ENCODE measurements around the gene HAAO. TPM values are rescaled to one million over a fixed set of nuclear protein-coding genes. Genes with fewer than 3 reads are reported as not detected.
"Not testable (repeated sequence)": the region's sequence is repeated elsewhere in the genome, so short reads cannot be mapped to it uniquely, and the experiment has no call there.

HAAO gene
- total RNA-seq, 1 donor from 2014 or later, result 8.5 TPM

DNA sequence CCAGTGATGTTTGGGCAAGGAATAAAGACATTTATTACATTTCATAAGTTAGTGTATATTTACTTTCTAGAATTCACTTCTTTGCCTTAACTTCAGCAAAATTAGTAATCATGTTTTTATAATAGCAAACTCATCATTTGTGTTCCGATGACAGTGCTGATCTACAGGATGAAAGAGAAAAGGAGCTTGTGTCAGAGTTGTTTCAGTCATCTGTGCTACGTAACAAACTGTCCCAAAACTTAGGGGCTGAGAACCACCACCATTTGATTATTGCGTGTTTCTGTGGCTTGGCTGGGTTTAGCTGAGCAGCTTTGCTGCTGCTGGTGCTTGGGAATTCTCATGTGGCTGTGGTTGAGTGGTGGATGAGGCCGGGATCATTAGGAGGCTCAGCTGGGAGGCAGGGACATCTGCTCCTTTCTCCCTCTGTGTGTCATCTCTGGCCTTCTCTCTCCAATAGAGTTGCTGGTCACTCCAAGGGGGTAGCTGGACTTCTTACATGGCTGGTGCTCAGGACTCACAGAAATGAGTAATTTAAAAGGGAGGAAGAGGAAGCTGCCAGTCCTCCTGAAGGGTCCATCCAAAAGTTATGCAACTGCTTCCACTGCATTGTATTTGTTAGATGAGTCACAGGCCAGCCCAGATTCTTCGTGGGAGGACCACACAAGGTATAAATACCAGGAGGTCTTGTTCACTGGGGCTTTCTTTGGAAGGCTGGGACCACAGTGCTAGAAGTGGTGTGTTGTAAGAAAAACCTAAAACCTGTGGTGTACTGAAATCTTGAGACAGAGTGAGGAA is 43.4 kb upstream of the HAAO start:
- no peak for DNase-seq (ENCODE audit: low spot score)
- peaks cover 1% of the 10 kb centered on the region for H3K36me3 Mint-ChIP-seq (ENCODE audit: low read depth)
- peaks cover 7% of the 10 kb centered on the region for H3K9me3 Mint-ChIP-seq (ENCODE audit: low read depth)
- TF ChIP-seq, protein P1, sequence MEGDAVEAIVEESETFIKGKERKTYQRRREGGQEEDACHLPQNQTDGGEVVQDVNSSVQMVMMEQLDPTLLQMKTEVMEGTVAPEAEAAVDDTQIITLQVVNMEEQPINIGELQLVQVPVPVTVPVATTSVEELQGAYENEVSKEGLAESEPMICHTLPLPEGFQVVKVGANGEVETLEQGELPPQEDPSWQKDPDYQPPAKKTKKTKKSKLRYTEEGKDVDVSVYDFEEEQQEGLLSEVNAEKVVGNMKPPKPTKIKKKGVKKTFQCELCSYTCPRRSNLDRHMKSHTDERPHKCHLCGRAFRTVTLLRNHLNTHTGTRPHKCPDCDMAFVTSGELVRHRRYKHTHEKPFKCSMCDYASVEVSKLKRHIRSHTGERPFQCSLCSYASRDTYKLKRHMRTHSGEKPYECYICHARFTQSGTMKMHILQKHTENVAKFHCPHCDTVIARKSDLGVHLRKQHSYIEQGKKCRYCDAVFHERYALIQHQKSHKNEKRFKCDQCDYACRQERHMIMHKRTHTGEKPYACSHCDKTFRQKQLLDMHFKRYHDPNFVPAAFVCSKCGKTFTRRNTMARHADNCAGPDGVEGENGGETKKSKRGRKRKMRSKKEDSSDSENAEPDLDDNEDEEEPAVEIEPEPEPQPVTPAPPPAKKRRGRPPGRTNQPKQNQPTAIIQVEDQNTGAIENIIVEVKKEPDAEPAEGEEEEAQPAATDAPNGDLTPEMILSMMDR (IDR thresholded peaks at IDR 0.05), result no peak
- H3K27me3 Mint-ChIP-seq (ENCODE audit: low read depth), result no peaks in the 10 kb centered on the region
- H3K4me1 Mint-ChIP-seq (ENCODE audit: low read depth), result peaks cover 19% of the 10 kb centered on the region
- no peak overlapping the region for H3K4me3 Mint-ChIP-seq (ENCODE audit: unreplicated experiment)
- peak overlapping the region; percentile 53 for H3K27ac Mint-ChIP-seq (ENCODE audit: unreplicated experiment)

DNA sequence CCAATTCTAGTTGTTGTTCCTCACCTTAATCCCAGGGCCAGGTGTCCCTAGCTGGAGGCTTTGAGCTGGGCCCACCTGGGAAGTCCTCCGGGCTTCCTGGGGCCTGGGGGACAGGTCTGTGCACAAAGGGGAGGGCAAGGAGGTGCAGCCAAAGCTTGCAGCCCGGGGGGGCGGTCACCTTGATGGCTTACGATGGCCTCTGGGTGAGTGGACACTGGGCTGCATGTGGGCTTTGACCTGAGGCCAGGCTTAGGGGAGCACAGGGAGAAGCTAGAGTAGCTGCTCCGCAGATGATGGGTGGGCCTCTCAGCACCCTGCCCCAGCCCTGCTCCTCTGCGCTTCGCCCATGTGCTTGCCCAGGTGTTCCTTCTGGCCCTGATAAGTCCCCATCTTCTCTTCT is 41.8 kb upstream of the HAAO start:
- Mint-ChIP-seq H3K4me3 (ENCODE audit: unreplicated experiment) (no peak overlapping the region), H3K9me3 (ENCODE audit: low read depth) (peaks cover 7% of the 10 kb centered on the region), H3K27me3 (ENCODE audit: low read depth) (no peaks in the 10 kb centered on the region), H3K4me1 (ENCODE audit: low read depth) (peaks cover 15% of the 10 kb centered on the region), H3K36me3 (ENCODE audit: low read depth) (peaks cover 1% of the 10 kb centered on the region), H3K27ac (ENCODE audit: unreplicated experiment) (no peak overlapping the region)
- TF ChIP-seq, protein P1 (IDR thresholded peaks at IDR 0.05), result no peak
- DNase-seq (ENCODE audit: low spot score), result no peak

DNA sequence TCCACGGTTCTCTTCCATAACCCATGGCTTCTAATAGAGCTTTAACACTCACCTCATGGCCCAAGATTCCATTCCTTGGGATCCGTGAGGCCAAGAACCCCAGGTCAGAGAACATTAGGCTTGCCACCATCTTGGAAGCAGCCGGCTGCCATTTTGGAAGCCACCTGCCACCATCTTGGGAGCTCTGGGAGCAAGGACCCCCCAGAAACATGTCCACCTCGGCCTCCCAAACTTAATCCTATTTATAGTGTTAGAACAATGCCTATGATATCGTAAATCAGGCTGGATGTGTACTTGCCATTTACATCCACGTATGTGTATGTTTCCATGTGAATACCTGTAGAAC is 39.9 kb upstream of the HAAO start:
- H3K27ac Mint-ChIP-seq (ENCODE audit: unreplicated experiment), result no peak overlapping the region
- TF ChIP-seq, protein P1 (IDR thresholded peaks at IDR 0.05), result no peak
- no peak for DNase-seq (ENCODE audit: low spot score)
- peaks cover 1% of the 10 kb centered on the region for H3K36me3 Mint-ChIP-seq (ENCODE audit: low read depth)
- no peaks in the 10 kb centered on the region for H3K27me3 Mint-ChIP-seq (ENCODE audit: low read depth)
- peaks cover 7% of the 10 kb centered on the region for H3K9me3 Mint-ChIP-seq (ENCODE audit: low read depth)
- H3K4me3 Mint-ChIP-seq (ENCODE audit: unreplicated experiment), result no peak overlapping the region
- H3K4me1 Mint-ChIP-seq (ENCODE audit: low read depth), result peaks cover 32% of the 10 kb centered on the region

DNA sequence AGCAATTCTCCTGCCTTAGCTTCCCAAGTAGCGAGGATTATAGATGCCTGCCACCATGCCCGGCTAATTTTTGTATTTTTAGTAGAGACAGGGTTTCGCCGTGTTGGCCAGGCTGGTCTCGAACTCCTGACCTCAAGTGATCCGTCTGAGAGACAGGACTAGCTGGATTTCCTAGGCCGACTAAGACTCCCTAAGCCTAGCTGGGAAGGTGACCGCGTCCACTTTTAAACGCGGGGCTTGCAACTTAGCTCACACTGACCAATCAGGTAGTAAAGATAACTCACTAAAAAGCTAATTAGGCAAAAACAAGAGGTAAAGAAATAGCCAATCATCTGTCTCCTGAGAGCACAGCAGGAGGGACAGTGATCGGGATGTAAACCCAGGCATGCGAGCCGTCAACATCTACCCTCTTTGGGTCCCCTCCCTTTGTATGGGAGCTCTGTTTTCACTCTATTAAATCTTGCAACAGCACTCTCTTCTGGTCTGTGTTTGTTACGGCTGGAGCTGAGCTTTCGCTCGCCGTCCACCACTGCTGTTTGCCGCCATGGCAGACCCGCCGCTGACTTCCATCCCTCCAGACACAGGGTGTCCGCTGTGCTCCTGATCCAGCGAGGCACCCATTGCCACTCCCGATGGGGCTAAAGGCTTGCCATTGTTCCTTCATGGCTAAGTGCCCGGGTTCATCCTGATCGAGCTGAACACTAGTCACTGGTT is 39.3 kb upstream of the HAAO start:
- not testable (repeated sequence) for DNase-seq (ENCODE audit: low spot score); H3K27me3 Mint-ChIP-seq (ENCODE audit: low read depth); H3K4me3 Mint-ChIP-seq (ENCODE audit: unreplicated experiment); H3K36me3 Mint-ChIP-seq (ENCODE audit: low read depth); H3K27ac Mint-ChIP-seq (ENCODE audit: unreplicated experiment); H3K9me3 Mint-ChIP-seq (ENCODE audit: low read depth)
- H3K4me1 Mint-ChIP-seq (ENCODE audit: low read depth), result peaks cover 32% of the 10 kb centered on the region

DNA sequence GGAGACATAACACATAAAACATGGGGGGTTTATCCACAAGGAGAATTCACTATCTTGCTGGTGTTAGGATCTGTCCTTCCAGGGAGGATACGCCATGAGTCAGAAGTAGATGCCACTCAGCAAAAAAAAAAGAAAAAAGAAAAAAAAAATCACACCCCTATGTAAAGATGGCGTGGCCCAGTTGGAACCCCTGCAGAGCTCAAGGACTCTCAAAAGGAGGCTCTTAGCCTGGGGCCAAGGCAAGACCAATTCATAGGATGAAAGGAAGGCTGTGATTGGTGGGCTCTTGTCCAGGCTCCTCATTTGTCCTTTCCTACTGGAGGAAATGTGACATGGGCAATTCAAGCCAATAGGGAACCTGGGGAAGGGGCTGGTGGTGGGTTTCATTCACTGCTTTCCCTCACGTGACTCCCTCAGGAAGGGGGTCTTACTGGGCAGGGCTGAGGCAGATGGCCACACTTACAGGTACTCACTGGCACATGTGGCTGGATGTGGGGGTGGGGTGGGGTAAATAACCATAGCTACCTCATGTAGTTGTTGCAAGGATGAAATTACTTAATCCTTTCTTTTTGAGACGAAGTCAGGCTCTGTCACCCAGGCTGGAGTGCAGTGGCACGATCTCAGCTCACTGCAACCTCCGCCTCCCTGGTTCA is 38.7 kb upstream of the HAAO start:
- no peak overlapping the region for H3K27ac Mint-ChIP-seq (ENCODE audit: unreplicated experiment)
- no peak overlapping the region for H3K4me3 Mint-ChIP-seq (ENCODE audit: unreplicated experiment)
- no peaks in the 10 kb centered on the region for H3K36me3 Mint-ChIP-seq (ENCODE audit: low read depth)
- no peak for DNase-seq (ENCODE audit: low spot score)
- H3K9me3 Mint-ChIP-seq (ENCODE audit: low read depth), result peaks cover 4% of the 10 kb centered on the region
- TF ChIP-seq, protein P1 (IDR thresholded peaks at IDR 0.05), result no peak
- no peaks in the 10 kb centered on the region for H3K27me3 Mint-ChIP-seq (ENCODE audit: low read depth)
- peaks cover 29% of the 10 kb centered on the region for H3K4me1 Mint-ChIP-seq (ENCODE audit: low read depth)
